ENCODE data around the gene SAFB2.

The SAFB2 gene

GRCh38 chr19:5605362-5605761 lies 17.2 kb downstream of the SAFB2 start:
- no peak for DNase-seq

GRCh38 chr19:5603626-5604025 lies 18.9 kb downstream of the SAFB2 start:
- DNase-seq: no peak

GRCh38 chr19:5600797-5601196 lies 21.8 kb downstream of the SAFB2 start:
- DNase-seq: no peak

GRCh38 chr19:5595745-5596144 lies 26.8 kb downstream of the SAFB2 start:
- DNase-seq: no peak

GRCh38 chr19:5595129-5595528 lies 27.4 kb downstream of the SAFB2 start:
- DNase-seq: no peak

- no peak for DNase-seq
Measured at GRCh38 chr19:5594521-5594950, 28.0 kb downstream of the SAFB2 start.

- no peak for DNase-seq
Measured at GRCh38 chr19:5593343-5594255, 29.0 kb downstream of the SAFB2 start.

GRCh38 chr19:5592531-5593342 lies 29.8 kb downstream of the SAFB2 start:
- no peak for DNase-seq

- DNase-seq: no peak
Measured at GRCh38 chr19:5591476-5591875, 31.1 kb downstream of the SAFB2 start.

- DNase-seq: no peak
Measured at GRCh38 chr19:5590865-5591154, 31.8 kb downstream of the SAFB2 start.

GRCh38 chr19:5590151-5590864 lies 32.3 kb downstream of the SAFB2 start:
- DNase-seq: no peak

- no peak for DNase-seq
Measured at GRCh38 chr19:5588906-5589676, 33.5 kb downstream of the SAFB2 start.

GRCh38 chr19:5588441-5588840 lies 34.1 kb downstream of the SAFB2 start:
- no peak for DNase-seq

- no peak for DNase-seq
Measured at GRCh38 chr19:5587661-5588060, 34.9 kb downstream of the SAFB2 start.

GRCh38 chr19:5587071-5587455 lies 35.5 kb downstream of the SAFB2 start:
- no peak for DNase-seq

GRCh38 chr19:5586300-5587070 lies 36.1 kb downstream of the SAFB2 start:
- no peak for DNase-seq

GRCh38 chr19:5585461-5586299 lies 36.9 kb downstream of the SAFB2 start:
- no peak for DNase-seq

GRCh38 chr19:5580161-5580571 lies 42.4 kb downstream of the SAFB2 start:
- peak; percentile 92 for DNase-seq

GRCh38 chr19:5579697-5580096 lies 42.9 kb downstream of the SAFB2 start:
- no peak for DNase-seq

GRCh38 chr19:5579286-5579685 lies 43.3 kb downstream of the SAFB2 start:
- DNase-seq: no peak
